HCT116 (cell line): ENCODE data around the gene SYAP1. TPM values are rescaled to one million over a fixed set of nuclear protein-coding genes. Genes with fewer than 3 reads are reported as not detected.
A peak's percentile ranks its signal among the peaks of the same experiment; 100 is the strongest.

ENCODE experiments used
- ATAC-seq: fragments of 200-7000 bp; cut with Tn5 transposase; 2 replicates; pipeline ENCODE4 v1.9.1; 2020; ENCODE audit warnings: mild to moderate bottlenecking, moderate library complexity
- BruUV-seq: library from RNA; stranded (reverse); fragments of 400-500 nt; replicated peaks from 2 replicates; lab custom pipeline; 2021; lab: Mats Ljungman, UMichigan
- CTCF ChIA-PET: fragments of 300-600 bp; sonication (Branson Sonifier 250); formaldehyde crosslinking; loops from one replicate; lab custom pipeline; 2021; ENCODE audit warnings: antibody characterized with exemption; lab: Charles Lee
- POLR2A ChIA-PET: fragments of 300-600, 350-600 bp; sonication (Branson Sonifier 250); formaldehyde crosslinking; loops from one replicate; lab custom pipeline; 2021; ENCODE audit warnings: antibody characterized with exemption; lab: Charles Lee
- RAD21 ChIA-PET, 2 experiments: fragments of 300-600 bp; sonication (Branson Sonifier 250); formaldehyde crosslinking; loops; one replicate each; lab custom pipeline; 2023; ENCODE audit warnings: low total read pairs in 2 of 2; ENCODE audit not compliant: uncharacterized antibody in 2 of 2, unreplicated experiment in 2 of 2, low non-redundant PET in 1 of 2; lab: Charles Lee
- DNase-seq: peaks from one replicate; pipeline ENCODE4 v3.0.0-alpha.2; 2010; ENCODE audit warnings: low read depth, low spot score
- H2AFZ ChIP-seq: fragments of 200-600 bp; shearing (Covaris generic), sonication (generic); 2 replicates; pipeline ENCODE4 v1.6.1; 2017; ENCODE audit warnings: low read depth, mixed run types, mixed read lengths, antibody characterized with exemption, low read length; ENCODE audit not compliant: poor library complexity, severe bottlenecking
- H3K27ac ChIP-seq: 2 replicates; pipeline ENCODE4 v1.5.1; 2012; ENCODE audit warnings: low read depth, low read length
- H3K27me3 ChIP-seq: fragments of 200-600 bp; sonication (generic); 2 replicates; pipeline ENCODE4 v1.6.1; 2016; ENCODE audit warnings: mixed run types, low read length, mixed read lengths; ENCODE audit not compliant: insufficient read depth
- H3K36me3 ChIP-seq, 2 experiments: fragments of 200-500 bp in 1 of 2; fragments of 200-600 bp in 1 of 2; sonication (Bioruptor generic) in 1 of 2; sonication (generic) in 1 of 2; 2 replicates each; pipeline versions ENCODE4 v1.5.1 to v1.6.1; 2014 to 2016; ENCODE audit warnings: low read length in 2 of 2, inconsistent platforms in 1 of 2, mixed read lengths in 1 of 2, mixed run types in 1 of 2; ENCODE audit not compliant: insufficient read depth in 2 of 2, control insufficient read depth in 1 of 2
- H3K4me1 ChIP-seq, 2 experiments: fragments of 200-600 bp in 1 of 2; sonication (generic) in 1 of 2; 2 replicates each; pipeline versions ENCODE4 v1.5.1 to v1.6.1; 2012 to 2017; ENCODE audit warnings: low read length in 2 of 2, inconsistent platforms in 1 of 2, mild to moderate bottlenecking in 1 of 2, mixed read lengths in 1 of 2, mixed run types in 1 of 2, moderate library complexity in 1 of 2; ENCODE audit not compliant: insufficient read depth in 2 of 2, control insufficient read depth in 1 of 2
- H3K4me2 ChIP-seq: fragments of 200-600 bp; sonication (generic); 2 replicates; pipeline ENCODE4 v1.6.1; 2017; ENCODE audit warnings: mixed run types, low read length, mixed read lengths
- H3K4me3 ChIP-seq, 2 experiments: fragments of 200-600 bp in 1 of 2; sonication (generic) in 1 of 2; replicated peaks in 1 of 2; 2 replicates each; pipeline ENCODE4 v1.5.1; 2011 to 2016; ENCODE audit warnings: low read length in 2 of 2, control low read depth in 1 of 2, low read depth in 1 of 2, mild to moderate bottlenecking in 1 of 2, mixed read lengths in 1 of 2, mixed run types in 1 of 2
- H3K79me2 ChIP-seq: fragments of 200-600 bp; sonication (generic); 2 replicates; pipeline ENCODE4 v1.6.1; 2017; ENCODE audit warnings: mild to moderate bottlenecking, mixed run types, low read length, moderate library complexity, mixed read lengths; ENCODE audit not compliant: insufficient read depth
- H3K9ac ChIP-seq: fragments of 200-600 bp; sonication (generic); 2 replicates; pipeline ENCODE4 v1.6.1; 2016; ENCODE audit warnings: low read length, mixed read lengths
- H3K9me2 ChIP-seq: fragments of 200-600 bp; sonication (generic), shearing (Covaris generic); 2 replicates; pipeline ENCODE4 v1.6.1; 2017; ENCODE audit warnings: mixed run types, mild to moderate bottlenecking, moderate library complexity; ENCODE audit not compliant: insufficient read depth
- H3K9me3 ChIP-seq, 2 experiments: fragments of 200-500 bp in 1 of 2; fragments of 200-600 bp in 1 of 2; sonication (Bioruptor generic) in 1 of 2; sonication (generic) in 1 of 2; 2 replicates each; pipeline ENCODE4 v1.6.1; 2014 to 2017; ENCODE audit warnings: low read length in 2 of 2, mixed read lengths in 2 of 2, inconsistent platforms in 1 of 2, low read depth in 1 of 2, mild to moderate bottlenecking in 1 of 2, mixed run types in 1 of 2, moderate library complexity in 1 of 2; ENCODE audit not compliant: control insufficient read depth in 1 of 2, insufficient read depth in 1 of 2
- H4K20me1 ChIP-seq: fragments of 200-600 bp; sonication (generic), shearing (Covaris generic); 2 replicates; pipeline ENCODE4 v1.6.1; 2017; ENCODE audit warnings: mixed run types, mild to moderate bottlenecking, moderate library complexity; ENCODE audit not compliant: insufficient read depth
- CEBPB ChIP-seq: IDR thresholded peaks from 2 replicates; pipeline ENCODE4 v1.6.1; 2012; ENCODE audit warnings: low read depth
- CTCF ChIP-seq, 3 experiments: fragments of 200-600 bp in 1 of 3; sonication (generic) in 1 of 3; IDR thresholded peaks in 2 of 3; conservative IDR thresholded peaks in 1 of 3; 2 replicates each; pipeline ENCODE4 v1.5.1; 2012 to 2017; ENCODE audit warnings: low read depth in 2 of 3, low read length in 2 of 3, antibody characterized with exemption in 1 of 3, borderline replicate concordance in 1 of 3, control low read depth in 1 of 3, mild to moderate bottlenecking in 1 of 3, mixed read lengths in 1 of 3, mixed run types in 1 of 3, moderate library complexity in 1 of 3; ENCODE audit not compliant: insufficient read depth in 1 of 3
- ELF1 ChIP-seq: IDR thresholded peaks from 2 replicates; pipeline ENCODE4 v1.6.1; 2012; ENCODE audit warnings: low read depth, borderline replicate concordance
- EZH2phosphoT487 ChIP-seq: fragments of 200-600 bp; IDR thresholded peaks from 2 replicates; pipeline ENCODE4 v1.6.1; 2018; ENCODE audit warnings: antibody characterized with exemption, borderline replicate concordance
- POLR2AphosphoS5 ChIP-seq: IDR thresholded peaks from 2 replicates; pipeline ENCODE4 v1.6.1; 2011; ENCODE audit warnings: mild to moderate bottlenecking, low read depth, low read length, moderate library complexity
- RAD21 ChIP-seq: IDR thresholded peaks from 2 replicates; pipeline ENCODE4 v1.6.1; 2012; ENCODE audit warnings: low read depth, mild to moderate bottlenecking
- intact Hi-C: fragments of 100-400 bp; cut with micrococcal nuclease; formaldehyde crosslinking; loops from 2 replicates; pipeline ENCODE4 v1.10.0; 2022
- total RNA-seq: library from RNA; stranded (reverse); gene quantifications from one replicate; pipeline ENCODE4 v1.2.1, GENCODE V29; 2021; ENCODE audit not compliant: unreplicated experiment
- TF ChIP-seq, protein P1 (sequence below): IDR thresholded peaks from 2 replicates; pipeline ENCODE4 v1.6.1; 2011; ENCODE audit warnings: mild to moderate bottlenecking, low read length, moderate library complexity; ENCODE audit not compliant: insufficient replicate concordance; ENCODE audit errors: extremely low read depth

The SYAP1 gene
- total RNA-seq, 1 experiment from 2014 or later = 24.8 TPM

DNA sequence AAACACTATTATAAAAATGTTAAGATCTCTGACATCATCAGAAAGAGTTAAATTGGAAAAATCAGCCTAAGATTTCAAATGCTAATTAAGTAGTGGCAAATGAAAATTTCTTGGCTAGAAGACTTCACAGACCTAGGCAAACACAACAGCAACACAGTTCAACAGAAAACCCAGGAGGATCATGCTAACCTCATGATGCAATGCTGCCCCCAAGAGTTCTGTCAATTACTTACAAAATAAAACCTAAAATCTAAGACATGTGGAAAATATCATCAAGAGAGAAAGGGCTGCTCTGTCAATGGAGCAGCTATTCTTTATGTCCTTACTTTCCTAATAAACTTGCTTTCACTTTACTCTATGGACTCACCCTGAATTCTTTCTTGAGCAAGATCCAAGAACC is 48.4 kb upstream of the SYAP1 start:
- no peak overlapping the region for H3K27ac ChIP-seq
- ChIA-PET CTCF (no interaction called here), POLR2A (no interaction called here), RAD21 (no interaction called here)
- no TSS peak for BruUV-seq
- no peak overlapping the region for H3K4me2 ChIP-seq
- ATAC-seq = 0 out of 2 replicates have a peak, but pooled peaks have one; percentile 38
- no peak overlapping the region for H3K4me3 ChIP-seq
- H3K4me1 ChIP-seq = no peaks in the 10 kb centered on the region
- no peak overlapping the region for H2AFZ ChIP-seq
- no peaks in the 10 kb centered on the region for H3K79me2 ChIP-seq
- TF ChIP-seq ELF1 (no peak), CEBPB (no peak), CTCF (IDR thresholded peaks at IDR 0.05 in 2 of 3, conservative IDR thresholded peaks at IDR 0.05 in 1 of 3; ENCODE audit: borderline replicate concordance in 1 of 3, insufficient read depth in 1 of 3, low read depth in 2 of 3, low read length in 2 of 3) (peak in 2 of 3 experiments; percentile 18 to 22; a peak in 2 of 6 replicates), RAD21 (peak; percentile 64), POLR2AphosphoS5 (no peak), EZH2phosphoT487 (no peak)
- TF ChIP-seq, protein P1, sequence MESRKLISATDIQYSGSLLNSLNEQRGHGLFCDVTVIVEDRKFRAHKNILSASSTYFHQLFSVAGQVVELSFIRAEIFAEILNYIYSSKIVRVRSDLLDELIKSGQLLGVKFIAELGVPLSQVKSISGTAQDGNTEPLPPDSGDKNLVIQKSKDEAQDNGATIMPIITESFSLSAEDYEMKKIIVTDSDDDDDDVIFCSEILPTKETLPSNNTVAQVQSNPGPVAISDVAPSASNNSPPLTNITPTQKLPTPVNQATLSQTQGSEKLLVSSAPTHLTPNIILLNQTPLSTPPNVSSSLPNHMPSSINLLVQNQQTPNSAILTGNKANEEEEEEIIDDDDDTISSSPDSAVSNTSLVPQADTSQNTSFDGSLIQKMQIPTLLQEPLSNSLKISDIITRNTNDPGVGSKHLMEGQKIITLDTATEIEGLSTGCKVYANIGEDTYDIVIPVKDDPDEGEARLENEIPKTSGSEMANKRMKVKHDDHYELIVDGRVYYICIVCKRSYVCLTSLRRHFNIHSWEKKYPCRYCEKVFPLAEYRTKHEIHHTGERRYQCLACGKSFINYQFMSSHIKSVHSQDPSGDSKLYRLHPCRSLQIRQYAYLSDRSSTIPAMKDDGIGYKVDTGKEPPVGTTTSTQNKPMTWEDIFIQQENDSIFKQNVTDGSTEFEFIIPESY = no peak
- peak; percentile 12 for DNase-seq
- H3K36me3 ChIP-seq = no peaks in the 10 kb centered on the region
- no peaks in the 10 kb centered on the region for H3K9me2 ChIP-seq
- H4K20me1 ChIP-seq = no peaks in the 10 kb centered on the region
- H3K27me3 ChIP-seq = no peaks in the 10 kb centered on the region
- no peaks in the 10 kb centered on the region for H3K9me3 ChIP-seq
- H3K9ac ChIP-seq = no peak overlapping the region
- intact Hi-C loops = loop anchor here (2.0 to 5.0 kb wide), 3 partner anchors 234 to 740 kb away; partner anchors contain the start of gene GRPR
